HG02759 (cell line): Measurements from ENCODE around the gene ZNF484.
"Not testable (repeated sequence)": the region's sequence is repeated elsewhere in the genome, so short reads cannot be mapped to it uniquely, and the experiment has no call there.

ENCODE experiments used
- ATAC-seq: cut with Tn5 transposase; IDR thresholded peaks from one replicate; pipeline ENCODE4 v1.9.1; 2021; ENCODE audit warnings: mild to moderate bottlenecking, moderate library complexity; ENCODE audit not compliant: unreplicated experiment

Gene ZNF484

DNA sequence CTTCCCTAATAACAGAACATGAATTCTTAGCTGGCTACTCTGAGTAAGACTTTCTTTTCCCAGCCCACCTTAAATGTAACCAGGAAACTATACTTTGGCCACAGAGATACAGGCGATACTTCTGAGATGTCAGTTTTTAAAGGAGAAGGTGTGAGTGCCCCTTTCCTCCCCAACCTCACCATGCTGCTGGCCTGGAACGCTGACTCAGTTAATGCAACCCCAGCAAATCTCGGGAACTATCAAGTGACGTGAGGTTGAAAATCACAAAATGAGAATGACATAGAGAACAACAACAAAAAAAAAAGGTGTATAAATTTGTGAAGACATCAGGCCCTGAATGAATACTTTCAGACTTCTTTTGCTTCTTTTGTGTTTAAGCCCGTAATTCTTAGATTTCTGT is 13.7 kb downstream of the ZNF484 start:
- no peak for ATAC-seq

DNA sequence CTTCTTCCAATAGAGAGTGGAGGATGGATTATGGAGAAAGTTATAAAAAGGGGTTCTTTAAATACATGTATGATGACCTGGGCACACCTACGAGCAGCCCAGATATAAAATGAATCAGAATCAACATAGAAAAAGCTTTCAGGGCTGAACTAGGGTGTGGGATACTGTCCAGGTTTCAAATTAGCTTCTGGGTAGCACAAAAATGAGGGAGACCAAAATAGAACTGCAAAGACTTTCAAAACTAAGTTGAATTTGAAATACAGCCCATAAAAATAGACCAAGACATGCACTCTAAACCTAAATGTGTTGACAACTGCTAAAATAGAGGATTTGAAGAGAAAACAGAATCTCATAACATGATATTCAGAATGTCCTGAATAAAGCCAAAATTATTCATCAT is 17.0 kb downstream of the ZNF484 start:
- ATAC-seq = no peak

DNA sequence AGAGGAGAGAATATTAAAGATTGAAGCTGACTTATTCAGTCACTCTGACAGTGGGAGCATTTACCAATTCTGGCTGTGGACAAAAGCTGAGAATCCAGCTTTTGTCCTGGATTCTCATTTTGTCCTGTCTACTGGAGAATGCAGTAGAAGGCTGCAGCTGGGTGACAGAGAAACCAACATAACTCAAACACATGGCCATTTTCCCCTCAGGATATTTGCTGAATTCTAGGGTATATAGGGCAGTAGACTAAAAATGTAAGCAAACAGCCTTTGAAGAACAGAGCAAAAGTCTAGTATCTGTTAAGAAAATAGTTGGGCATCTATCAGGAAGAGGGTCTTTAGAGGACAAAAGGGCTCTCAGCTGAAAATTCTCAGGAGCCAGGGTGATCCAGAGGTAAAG is 20.6 kb downstream of the ZNF484 start:
- no peak for ATAC-seq

DNA sequence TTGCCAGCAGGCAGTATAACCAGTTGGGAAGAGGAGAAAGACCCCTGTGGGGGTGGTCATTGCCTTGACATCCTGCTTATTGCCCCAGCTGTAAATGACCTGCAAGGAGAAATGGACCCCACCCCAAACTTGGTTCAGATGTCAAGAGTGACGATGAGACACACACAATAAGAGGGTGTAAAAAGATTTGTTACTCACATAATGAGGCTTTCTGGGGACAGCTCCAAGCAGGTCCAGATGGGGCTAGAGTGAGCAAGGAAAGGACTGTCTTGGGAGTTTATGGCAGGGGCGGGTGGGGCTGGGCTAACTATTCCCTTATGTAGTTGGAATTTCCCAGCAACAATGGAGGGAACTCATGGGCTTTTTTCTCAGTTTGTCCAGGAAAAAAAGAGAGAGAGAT is 24.1 kb downstream of the ZNF484 start:
- no peak for ATAC-seq

DNA sequence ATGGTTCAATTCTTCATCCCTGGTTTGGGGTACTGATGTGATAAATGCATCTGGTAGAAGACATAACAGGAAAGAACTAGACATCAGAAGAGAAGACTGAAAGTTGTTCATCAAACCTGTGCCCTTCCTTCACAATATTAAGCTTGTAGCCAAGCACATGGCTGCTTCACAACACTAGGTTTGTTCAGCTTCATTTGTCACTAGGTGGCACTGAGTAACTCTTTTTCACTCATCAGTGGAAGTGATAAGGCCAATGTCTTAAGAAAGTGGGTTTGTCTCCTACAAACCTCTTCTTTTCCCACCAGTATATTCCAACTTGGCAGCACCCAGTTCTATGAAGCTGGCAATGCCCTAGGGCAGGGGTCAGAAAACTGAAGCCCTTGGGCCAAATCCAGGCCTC is 26.9 kb downstream of the ZNF484 start:
- ATAC-seq = no peak

DNA sequence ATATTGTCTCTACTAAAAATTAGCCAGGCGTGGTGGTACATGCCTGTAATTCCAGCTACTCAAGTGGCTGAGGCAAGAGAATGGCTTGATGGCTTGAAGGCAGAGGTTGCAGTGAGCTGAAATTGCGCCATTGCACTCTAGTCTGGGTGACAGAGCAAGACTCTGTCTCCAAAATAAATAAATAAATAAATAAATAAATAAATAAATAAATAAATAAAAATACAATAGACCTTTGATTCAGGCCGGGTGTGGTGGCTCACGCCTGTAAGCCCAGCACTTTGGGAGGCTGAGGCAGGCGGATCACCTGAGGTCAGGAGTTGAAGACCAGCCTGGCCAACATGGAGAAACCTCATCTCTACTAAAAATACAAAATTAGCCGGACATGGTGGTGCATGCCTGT is 29.1 kb downstream of the ZNF484 start:
- not testable (repeated sequence) for ATAC-seq

DNA sequence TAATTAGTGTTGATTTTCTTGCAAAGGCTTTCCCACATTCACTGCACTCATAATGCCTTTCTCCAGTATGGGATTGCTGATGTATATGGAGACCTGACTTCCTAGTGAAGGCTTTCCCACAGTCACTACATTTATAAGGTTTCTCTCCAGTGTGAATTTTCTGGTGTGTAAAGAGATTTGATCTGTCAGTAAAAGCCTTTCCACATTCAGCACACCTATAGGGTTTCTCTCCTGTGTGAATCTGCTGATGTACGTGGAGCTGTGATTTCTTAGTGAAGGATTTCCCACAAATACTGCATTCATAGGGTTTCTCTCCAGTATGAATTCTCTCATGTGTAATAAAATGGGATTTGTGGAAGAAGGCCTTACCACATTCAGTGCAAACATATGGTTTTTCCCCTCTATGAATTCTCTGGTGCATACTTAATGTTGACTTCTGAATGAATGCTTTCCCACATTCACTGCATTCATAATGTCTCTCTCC is 31.1 kb downstream of the ZNF484 start:
- ATAC-seq = no peak

DNA sequence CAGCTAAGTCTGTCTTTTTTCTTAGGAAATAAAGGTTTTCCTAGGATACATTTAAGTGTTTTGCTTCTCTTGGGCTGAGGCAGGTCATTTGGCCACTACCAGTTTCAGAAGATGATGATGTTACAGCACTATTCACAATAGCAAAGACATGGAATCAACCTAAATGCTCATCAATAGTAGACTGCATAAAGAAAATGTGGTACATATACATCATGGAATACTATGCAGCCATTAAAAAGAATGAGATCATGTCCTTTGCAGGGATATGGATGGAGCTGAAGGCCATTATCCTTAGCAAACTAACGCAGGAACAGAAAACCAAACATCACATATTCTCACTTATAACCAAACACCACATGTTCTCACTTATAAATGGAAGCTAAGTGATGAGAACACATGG is 39.4 kb downstream of the ZNF484 start:
- not testable (repeated sequence) for ATAC-seq

DNA sequence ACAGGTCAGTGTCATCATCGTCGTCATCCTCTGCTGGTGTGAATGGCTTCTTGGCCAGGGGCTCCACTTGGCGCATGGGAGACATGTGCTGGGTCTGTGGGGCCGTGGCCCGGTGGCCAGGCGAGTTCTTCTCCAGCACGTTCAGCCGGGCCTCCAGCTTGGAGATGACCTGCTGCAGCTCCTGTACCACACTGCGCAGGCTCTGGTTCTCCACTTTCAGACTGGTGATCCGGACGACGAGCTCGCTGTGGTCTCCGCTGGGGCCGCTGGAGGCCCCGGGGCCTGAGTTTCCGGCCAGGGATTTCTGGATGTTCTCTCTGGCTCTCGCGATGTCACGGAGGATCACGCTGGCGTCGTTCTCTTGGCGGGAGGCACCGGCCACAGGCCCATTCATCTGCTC is 40.6 kb downstream of the ZNF484 start:
- no peak for ATAC-seq

DNA sequence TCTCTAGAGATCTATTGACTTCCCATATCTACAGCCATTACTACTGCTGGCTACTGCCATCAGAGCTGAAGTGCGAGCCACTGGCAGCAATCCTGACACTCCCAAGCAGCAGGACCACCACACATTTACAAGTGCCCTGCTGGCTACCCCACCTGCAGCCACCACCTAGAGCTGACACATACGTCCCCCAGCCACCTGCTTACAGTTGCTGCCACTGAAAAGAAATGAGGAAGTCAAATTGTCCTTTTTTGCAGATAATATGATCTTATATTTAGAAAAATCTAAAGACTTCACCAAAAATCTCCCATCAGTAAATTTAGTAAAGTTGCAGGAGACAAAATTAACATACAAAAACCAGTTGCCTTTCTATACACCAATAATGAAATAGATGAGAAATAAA is 48.4 kb downstream of the ZNF484 start:
- no peak for ATAC-seq

DNA sequence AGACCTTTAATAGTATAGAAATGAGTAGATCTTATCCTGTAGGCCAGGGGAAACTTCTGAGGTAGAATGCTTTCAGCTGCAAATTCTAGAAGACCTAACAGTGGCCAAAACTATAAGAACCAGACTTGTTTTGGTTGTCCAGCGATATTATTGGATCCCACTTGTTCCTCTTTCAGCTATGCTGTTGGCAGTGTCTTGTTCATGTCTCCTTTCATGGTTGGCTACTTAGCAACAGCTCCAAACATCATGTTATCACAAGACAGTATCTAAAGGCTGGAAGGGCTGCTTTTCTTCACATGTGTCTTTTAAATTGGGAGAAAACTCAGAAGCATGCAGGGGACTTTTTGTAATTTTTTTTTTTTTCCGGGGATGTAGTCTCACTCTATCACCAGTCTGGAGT is 52.8 kb downstream of the ZNF484 start:
- not testable (repeated sequence) for ATAC-seq

DNA sequence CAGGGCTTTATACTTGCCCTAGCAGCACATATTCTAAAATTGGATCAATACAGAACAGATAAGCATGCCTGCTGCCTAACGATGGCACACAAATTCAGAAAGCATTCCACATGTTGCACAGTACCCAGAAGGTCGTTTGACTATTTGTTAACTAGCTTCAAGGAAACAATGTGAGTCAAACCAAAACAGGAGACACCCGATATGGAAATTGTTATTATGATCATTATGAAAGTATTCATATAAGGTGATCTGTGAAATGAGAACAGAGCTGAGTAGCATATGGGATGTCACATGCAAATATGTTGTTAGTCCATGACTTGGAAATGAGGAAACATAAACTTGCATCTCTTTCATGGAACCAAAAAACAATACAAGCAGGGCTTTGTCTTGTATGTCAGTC is 56.9 kb downstream of the ZNF484 start:
- ATAC-seq = no peak

DNA sequence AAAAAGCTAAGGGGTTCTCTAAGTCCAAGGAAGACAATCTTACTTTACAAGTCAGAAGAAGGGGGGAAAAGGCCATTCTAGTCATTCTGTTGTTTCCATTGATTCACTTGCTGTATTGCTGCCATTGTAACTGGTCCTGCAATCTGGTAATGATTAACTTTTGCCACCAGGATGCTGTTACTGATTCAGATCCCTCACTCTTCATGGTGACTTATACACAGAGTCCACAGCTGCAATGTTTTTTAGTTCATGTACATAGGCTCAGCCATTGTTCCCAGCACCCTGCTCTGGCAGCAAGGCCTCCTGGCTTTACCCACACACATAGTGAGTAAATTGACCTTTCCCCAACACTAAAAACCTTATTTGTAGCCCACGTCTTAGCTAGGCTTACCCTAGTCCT is 57.9 kb downstream of the ZNF484 start:
- ATAC-seq = not testable (repeated sequence)

DNA sequence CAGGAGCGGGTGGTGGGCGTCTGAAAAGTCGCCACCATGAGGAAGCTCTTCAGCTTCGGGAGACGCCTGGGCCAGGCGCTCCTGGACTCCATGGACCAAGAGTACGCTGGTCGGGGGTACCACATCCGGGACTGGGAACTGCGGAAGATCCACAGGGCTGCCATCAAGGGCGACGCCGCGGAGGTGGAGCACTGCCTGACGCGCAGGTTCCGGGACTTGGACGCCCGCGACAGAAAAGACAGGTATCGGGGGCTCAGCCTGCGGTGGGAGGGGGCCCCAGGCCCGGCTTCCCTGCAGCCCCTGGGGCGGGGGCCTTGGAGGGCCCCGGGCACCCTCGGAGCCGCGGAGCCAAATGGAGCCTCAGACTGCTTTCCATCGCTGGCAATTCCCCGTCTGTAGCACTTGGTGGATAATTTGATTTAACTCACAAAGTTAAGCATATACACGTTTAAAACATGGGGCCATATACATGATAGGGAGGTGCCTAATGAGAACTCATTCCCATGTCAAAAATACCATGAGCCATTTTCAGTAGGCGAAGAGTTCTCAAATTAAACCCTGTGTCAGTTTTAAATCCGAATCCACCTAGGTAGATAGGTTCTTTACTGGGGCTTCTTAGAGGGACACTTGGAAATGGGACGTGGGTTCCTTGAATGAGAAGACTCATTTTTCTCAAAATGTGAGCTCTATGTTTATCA is 68.1 kb downstream of the ZNF484 start:
- not testable (repeated sequence) for ATAC-seq

DNA sequence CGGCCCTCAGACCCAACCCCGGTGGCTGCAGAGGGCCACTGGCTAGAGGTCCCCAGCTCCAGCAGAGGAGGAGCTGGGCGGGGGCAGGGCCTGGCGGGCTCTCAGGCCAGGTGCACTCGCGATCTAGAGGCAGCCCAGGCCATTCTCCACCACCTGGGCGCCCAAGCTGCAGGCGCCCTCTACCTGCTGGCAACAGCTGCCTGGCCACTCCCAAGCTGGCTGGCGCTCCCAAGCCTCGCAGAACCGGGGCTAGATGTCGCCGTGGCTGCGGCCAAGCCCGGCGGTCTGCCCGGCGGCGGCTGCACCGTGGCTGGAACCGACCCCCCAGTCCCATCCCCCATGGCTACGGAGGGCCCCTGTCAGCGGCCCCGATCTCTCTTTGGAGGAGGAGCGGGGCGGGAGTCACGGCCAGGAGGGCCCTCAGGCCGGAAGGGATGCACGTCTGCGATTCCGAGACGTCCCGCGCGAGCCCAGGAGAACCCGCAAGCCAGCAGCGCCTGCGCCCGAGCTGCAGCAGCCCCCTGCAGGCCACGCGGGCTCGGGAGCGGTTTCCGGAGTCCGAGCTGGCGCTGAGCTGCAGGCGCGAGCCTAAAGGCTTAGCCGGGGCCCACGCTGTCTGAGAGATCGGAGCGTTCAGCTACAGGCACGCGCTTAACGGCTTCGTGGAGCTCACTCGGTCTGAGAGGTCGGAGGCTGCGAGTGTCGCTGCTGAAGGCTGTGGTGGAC is 68.9 kb downstream of the ZNF484 start:
- ATAC-seq = peak; percentile 50

DNA sequence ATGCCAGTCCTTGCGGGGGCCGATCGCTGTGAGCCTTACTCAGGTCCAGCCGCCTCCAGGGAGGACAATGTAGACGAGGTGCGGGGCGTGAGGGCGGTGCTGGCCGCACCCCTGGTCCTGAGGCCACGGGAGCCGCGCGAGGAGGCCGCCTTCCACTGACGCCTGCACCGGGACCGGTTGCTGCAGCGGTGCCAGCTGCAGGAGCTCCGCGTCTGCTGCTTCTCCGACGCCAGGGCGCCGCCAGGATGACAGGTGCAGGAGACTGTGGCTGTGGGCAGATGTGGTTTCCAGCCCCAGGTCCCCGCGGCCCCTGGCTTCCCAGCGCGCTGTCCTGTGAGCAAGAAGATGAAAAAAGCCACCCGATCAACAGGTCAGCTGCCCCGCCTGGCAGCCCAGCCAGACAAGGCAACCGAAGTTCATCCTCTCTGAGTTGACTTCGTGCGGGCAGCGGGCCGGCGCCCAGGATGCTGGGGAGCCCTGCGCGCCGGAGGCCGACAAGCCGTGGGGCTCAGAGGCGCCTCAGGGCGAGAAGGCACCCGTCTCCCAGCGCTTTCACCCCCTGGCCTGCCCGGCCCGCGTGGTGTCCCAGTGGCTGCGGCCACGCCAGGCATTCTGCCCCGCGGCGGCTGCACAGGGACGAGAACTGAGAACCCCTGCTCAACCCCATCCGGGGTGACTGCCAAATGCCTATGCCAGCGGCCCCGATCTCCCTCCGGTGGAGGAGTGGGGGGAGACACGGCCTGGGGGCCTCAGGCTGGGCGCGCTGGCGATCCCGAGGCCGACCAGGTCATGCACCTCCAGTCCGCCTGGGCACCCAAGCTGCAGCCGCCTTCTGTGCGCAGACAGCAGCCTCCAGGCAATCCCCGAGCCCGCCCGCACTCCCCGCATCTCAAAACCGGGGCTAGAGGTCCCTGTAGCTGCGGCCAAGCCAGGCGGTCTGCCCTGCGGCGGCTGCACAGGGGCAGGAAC is 69.8 kb downstream of the ZNF484 start:
- ATAC-seq = peak; percentile 32

DNA sequence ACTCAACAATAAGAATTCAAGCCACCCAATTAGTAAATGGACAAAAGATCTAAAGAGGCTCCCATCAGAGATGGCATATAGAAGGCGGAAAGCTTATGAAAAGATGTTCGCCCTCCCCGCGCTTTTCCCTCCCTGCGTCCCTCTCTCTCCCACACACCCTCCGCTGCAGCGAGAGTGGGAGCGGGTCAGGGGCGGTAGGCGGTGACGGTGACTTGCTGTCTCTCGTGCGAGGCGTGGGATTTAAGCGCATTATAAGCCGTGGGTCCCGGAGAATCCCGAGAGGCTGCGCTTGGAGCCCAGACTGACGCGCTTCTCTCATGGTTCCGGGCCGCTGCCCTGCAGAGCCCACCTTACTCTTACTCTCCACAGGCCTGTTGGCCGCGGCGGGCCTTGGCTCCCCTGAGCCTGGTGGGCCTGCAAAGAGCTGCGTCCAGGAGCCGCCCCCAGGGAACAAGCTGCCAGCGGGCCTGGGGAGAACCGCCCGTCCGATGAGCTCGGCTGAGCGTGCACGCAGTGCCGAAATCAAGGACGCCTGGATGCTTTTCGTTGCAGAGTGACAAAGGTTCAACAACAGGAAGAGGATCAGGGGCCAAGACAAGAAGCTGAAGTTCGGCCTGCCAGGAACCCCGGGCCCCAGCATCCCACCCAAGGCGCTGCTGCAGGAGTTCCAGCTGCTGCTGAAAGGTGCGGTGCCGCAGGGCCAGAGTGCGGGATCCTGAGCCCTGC is 70.6 kb downstream of the ZNF484 start:
- ATAC-seq = no peak

DNA sequence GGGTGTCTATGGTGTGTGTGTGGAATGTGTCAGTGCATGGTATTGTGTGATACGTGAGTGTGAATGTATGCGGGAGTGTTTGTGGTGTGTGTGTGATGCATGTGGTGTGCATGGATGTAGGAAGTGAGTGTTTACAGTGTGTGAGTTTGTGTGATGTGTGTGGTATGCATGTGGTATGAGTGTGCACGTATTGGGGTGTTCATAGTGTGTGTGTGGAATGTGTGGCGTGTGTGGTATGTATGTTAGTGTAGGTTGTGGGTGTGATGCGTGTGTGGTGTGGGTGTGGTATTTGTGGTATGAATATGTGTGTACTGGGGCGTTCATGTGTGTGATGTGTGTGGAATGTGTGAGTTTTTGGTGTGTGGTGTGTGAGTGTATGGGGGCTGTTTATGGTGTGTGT is 73.1 kb downstream of the ZNF484 start:
- no peak for ATAC-seq

DNA sequence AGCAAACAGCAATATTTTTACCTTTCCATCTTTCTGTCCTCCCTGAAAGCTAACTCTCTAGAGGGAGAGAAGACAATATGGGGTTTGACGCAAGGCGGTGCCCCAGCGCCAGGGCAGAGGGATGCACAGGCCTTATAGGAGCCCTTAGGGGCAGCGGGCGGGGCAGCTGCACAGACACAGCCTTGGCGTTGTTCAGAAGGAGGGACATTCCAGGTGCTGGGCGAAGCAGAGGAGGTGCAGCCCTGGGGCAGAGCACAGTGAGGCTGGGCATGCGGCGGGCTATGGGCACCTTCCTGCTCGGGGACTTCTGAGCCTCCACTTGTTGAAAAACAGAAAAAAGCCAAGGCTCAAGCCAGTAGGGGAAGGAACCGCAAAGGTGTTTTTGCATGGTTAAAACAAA is 79.5 kb downstream of the ZNF484 start:
- no peak for ATAC-seq

DNA sequence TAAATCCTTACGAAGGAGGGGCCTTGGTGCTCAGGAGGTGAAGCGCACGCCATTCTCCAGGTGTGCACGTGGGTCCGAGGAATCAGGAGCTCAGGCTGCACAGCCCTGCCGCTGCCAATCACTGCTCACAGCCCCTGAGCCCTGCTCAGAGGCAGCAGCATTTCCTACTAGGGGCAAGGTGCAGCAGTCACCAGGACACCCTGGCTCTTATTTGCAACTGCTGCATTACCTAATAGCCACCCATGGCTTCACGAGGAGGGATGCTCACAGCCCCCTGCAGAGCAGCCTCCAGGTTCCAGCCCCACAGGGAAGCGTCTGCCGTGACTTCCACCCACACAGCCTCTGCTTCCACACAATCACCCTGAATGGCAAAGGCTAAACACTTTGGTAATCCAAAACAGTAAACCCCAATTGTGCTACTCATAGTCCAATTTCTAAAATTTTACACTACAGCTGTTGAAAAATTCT is 81.5 kb downstream of the ZNF484 start:
- ATAC-seq = not testable (repeated sequence)
